Bone marrow (tissue), 2 donors: ENCODE data around the gene CERS4.
A peak's percentile ranks its signal among the peaks of the same experiment; 100 is the strongest.
"Not testable (repeated sequence)": the region's sequence is repeated elsewhere in the genome, so short reads cannot be mapped to it uniquely, and the experiment has no call there.

ENCODE experiments used
- DNase-seq, 2 donors: peaks; one replicate each; lab custom pipeline; 2025; lab: John Stamatoyannopoulos, UW

Gene CERS4

DNA sequence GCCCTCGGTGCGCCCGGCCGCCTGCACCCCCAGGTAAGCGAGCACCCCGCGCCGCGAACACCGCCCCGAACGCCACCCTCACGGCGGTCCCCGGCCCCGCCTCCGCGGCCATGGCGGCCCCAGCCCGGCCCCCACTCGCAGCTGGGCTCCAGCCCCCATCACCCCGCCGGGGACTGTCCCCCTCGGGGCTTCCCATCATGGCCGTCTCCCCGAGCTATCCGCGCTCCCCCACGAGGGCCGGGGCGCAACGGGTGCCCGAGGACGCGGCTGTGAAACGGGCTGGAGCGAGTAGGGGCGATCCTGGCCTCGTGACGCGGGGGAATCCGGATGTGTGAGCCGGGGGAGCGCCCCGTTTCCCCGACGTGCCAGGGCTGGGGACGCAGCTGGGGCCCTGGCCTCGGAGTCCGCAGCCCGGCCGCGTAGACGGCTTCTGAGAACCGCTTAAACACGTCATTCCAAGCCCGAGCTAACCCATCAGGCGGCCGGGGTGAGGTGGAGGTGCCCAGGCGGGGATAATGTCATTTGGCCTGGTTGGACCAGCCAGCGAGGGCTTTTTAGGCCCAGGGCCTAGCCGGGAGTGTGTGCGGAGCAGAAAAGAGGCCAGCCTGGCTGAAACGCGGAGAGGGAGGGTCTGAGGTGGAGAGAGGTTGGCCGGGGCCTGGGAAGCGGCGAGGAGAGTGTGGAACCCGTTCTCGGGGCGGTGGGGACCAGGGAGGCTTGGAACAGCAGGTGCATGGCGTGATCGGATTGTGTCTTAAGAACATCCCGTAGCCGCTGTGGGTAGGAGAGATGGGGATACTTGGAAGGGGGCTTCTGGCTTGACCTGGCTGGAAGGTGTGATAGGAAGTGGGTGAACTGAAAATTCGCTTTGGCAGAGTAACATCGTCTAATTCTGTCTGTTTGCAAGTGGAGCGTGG, 550 bp downstream of the CERS4 start:
- no peak for DNase-seq

DNA sequence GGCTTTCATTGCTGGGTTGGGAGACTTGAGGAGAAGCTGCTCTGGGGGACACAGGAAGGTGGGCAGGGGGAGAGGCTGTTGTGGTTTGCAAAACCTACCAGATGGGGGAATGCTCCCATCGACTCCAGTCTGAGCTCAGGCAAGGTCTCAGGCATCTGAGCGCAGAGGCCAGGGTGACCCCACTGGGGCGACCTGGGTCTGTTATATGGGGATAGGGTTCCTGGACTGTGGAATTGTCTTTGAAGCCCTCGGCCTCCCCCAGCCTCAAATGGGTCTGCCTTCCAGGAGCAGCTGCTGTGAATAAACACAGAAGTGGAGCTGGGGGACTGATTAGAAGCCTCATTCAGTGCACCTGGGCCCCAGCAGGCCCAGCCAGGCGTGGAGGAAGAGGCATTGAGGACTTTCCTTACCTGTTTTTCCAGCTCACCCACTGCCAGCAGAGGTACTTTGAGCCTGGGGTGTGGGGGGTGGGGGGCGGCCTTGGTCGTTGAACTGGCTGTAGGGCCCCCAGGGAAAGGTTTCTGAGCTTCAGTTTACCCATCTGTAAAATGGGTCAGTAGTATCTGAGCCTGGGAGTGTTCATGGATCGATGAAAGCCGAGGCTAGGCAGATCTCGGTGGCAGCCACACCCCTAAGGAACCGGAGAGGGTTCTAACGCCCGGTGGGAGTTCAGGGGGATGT, 1.4 kb downstream of the CERS4 start:
- no peak for DNase-seq

DNA sequence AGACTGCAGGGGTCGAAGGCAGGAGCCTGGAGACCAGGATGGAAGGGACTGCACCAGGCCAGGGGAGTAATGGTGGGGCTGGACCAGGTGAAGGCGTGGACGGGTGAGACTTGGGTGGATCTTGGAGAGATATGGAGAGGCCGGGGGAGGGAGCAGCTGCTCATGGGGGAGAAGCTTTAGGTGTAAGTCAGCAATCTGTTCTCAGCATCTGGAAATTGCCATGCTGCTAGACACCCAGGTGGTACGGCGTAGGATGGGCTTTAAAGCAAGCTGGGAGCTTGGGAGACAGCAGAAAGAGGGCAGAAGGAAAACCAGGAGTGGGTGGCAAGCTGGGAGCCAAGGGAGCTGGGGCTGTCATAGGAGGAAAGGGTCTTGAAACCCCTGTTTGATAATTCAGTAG, 3.0 kb downstream of the CERS4 start:
- DNase-seq, result no peak

DNA sequence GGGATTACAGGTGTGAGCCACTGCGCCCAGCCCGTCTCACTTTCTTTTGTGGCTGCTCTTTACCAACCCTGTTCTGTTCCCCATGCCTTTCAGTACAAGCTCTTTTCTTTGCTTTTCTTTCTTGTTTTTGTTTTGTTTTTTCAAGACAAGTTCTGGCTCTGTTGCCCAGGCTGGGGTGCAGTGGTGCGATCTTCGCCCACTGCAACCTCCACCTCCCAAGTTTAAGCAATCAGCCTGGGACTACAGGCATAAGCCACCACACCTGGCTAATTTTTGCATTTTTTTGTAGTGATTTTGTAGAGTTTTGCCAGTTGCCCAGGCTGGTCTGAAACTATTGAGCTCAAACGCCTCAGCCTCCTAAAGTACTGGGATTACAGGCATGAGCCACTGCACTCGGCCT, 3.7 kb downstream of the CERS4 start:
- no peak for DNase-seq

DNA sequence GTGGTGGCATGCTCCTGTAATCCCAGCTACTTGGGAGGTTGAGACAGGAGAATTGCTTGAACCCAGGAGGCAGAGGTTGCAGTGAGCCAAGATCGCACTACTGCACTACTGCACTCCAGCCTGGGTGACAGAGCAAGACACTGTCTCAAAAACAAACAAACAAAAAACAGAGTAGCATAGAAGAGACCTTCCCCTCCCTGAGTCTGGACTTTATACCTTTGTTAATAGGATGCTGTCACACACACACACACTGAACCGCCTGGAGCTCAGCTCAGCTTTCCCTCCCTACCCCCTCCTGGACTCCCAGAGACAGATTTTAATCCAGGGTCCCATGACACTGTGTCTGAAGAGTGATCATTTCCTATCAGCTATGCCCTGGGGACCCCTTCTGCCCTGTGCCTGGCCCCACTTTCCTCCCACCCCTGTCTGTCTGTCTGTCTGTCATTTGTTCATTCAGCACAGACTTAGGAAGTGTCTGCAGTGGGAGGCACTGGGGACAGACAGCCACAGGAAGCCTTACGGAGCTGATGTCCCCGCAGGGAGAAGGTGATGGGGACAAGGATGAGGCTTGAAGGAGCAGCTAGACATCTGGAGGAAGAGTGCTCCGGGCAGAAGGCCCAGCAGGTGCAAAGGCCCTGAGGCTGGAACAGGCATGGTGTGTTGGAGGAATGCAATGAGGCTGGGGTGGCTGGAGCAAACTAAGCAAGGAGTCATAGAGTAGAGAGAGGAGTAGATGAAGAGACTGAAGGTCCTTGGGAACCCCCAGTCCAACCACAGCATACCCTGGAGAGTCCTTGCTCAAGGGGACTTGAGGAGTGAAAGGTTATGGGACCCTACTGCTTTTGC, 4.9 kb downstream of the CERS4 start:
- no peak for DNase-seq

DNA sequence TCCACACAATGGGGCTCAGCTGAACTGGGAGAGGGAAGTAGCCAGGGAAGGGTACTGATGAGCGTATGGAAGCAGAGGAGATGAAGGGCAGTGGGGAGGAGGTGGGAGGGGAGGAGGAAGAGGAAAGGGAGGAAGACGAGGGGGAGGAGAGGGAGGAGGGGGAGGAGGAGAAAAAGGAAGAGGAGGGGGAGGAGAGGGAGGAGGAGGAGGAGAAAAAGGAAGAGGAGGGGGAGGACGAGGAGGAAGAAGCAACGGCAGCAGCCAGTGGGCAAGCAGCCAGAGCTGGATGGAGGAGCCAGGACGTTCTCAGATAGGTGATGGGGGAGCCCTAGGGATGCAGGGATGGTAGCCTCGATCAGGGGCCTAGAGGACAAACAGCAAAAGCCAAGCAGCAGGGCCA, 5.6 kb downstream of the CERS4 start:
- no peak for DNase-seq

DNA sequence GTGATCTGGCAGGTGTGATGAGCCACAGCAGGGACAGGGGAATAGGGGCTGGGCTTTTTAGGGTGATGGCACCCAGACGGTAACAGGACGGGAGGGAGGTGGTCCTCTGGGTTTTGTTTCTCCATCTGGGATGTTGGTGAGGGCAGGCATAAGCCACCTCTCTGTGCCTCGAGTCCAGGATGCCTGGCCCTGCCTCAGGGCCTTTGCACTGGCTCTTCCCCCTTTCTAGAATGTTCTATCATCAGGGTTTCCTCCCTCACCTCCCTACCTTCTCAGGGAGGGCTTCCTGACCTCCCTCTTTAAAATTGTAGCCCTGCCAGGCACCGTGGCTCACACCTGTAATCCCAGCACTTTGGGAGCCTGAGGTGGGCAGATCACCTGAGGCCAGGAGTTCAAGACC, 6.6 kb downstream of the CERS4 start:
- no peak for DNase-seq

DNA sequence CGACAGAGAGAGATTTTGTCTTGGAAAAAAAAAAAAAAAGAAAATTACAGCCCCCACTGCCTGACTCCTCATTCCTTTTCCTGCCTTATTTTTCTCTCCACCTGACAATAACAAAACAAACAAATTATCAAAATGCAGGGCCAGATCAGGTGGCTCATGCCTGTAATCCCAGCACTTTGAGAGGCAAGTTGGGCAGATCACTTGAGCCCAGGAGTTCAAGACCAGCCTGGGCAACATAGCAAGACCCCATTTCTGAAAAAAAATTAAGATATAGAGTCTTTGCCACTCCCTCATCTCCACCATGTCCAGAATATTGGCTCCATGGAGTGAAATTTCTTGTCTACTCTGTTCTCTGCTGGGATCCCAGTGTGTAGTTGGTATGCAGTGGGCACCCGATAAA, 7.2 kb downstream of the CERS4 start:
- DNase-seq, result no peak

DNA sequence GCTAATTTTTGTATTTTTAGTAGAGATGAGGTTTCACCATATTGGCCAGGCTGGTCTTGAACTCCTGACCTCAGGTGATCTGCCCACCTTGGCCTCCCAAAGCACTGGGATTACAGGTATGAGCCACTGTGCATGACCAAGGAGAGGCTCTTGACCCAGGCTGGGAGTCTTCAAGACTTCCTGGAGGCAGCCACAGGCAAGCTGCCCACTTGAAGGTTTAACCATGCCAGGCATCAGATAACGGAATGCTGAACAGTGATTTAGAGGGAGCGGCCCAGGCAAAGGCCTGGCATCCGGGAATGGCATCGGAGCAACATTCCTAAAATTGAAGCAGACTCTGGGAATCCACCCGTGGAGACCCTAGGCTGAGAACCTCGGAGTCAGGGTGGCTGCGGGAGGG, 9.0 kb downstream of the CERS4 start:
- DNase-seq, result not testable (repeated sequence)

DNA sequence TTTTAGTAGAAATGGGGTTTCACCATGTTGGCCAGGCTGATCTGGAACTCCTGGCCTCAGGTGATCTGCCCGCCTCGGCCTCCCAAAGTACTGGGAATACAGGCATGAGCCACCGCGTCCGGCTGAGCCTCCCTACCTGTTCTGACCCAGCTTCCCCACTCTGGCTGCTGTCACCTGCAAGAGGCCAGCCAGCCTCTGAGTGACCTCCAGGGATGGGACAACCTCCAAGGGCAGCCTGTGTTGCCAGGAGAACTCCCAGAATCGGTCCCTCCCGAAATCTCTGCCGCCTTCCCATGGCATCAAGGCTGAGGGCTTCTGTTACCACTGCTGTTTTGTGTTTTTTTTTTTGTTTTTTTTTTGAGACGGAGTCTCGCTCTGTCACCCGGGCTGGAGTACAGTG, 11.3 kb downstream of the CERS4 start:
- no peak for DNase-seq

DNA sequence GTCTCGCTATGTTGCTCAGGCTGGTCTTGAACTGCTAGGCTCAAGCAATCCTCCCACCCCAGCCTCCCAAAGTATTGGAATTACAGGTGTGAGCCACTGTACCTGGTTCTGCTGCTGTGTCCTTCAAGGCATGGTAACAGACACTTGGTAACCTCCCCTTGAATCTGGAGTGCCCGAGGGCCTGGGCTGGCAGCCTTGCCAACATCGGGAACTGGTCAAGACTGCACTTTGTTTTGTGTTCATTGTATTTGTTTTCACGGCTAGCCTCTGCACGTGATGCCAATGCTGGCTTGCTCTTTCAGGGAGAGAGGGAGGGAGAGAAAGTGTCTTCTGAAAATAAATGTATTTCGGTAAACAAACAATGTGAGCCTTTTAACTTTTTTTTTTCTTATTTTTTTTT, 12.0 kb downstream of the CERS4 start:
- no peak for DNase-seq

DNA sequence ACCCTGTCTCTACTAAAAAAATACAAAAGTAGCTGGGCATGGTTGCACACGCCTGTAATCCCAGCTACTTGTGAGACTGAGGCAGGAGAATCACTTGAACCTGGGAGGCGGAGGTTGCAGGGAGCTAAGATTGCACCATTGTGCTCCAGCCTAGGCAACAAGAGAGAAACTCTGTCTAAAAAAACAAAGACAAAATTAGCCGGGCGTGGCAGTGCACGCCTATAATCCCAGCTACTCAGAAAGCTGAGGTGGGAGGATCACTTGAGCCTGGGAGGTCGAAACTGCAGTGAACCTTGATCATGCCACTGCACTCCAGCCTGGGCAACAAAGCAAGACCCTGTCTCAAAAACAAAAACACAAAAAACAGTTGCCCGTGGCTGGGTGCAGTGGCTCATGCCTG, 14.3 kb downstream of the CERS4 start:
- not testable (repeated sequence) for DNase-seq

DNA sequence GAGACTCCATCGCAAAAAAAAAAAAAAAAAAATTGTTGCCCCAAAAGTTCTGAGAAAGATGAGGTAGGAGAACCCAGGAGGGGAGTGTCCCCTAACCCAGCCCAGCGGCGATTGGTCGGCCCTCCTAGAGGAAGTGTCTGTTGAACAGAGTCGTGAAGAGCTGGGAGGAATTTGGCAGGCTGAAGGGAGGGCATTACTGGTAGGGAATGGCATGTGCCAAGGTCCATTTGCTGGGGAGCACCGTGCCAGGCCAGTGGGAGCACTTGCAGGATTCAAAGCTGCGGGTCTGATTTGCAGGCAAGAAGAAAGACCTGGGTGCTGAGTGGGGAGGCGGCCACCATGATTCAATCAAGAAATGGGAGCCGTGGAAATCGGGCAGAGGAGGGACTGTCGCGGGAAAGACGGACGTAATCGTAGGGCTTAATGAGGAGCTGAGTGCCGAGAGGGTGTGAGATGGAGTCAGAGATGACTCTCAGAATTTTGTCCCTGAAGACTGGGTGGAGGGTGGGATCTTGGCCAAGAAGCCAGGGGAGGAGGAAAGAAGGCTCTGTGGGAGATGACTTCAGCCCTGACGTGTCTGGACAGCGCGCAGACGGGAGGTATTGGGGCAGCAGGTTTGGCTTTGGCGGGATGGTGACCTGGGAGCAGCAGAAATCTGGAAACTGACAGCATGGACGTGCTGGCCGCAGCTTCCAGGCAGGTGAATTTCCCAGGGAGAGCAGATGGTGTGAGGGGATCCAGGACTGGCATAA, 15.4 kb downstream of the CERS4 start:
- no peak for DNase-seq

DNA sequence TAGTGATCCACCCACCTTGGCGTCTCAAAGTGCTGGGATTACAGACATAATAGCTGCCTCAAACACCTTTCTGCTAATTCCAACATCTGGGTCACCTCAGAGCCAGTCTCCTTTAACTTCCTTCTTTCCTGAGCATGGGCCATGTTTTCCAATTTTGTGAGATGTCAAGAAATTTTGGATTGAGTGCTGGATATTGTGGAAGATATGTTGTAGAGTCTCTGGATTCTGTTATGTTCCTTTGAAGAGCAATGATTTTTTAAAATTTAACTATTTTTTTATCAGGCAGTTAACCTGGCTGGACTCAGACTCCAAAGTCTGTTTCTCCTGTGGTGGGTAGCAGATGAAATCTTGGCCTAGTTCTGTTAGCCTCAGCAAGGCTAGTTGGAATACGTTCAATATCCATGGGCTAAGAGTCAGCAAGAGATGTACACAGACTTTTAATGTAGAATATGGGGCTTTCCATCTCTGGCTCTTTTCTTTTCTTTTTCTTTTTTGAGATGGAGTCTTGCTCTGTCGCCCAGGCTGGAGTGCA, 22.0 kb downstream of the CERS4 start:
- DNase-seq, result no peak

DNA sequence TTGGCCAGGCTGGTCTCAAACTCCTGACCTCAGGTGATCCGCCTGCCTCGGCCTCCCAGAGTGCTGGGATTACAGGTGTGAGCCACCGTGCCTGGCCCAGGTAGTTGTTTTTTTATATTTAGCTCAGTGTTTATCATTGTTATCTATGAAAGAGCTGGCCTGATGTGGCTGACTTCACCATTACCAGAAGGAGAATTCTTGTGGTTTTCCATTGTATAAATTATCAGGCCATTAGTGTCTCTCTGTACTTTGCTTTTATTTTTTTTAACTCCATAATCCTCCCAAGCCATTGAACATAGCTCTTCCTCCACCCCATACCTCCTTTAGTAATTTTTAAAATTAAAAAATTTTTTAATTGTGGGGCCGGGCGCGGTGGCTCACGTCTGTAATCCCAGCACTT, 24.2 kb downstream of the CERS4 start:
- DNase-seq, result no peak

DNA sequence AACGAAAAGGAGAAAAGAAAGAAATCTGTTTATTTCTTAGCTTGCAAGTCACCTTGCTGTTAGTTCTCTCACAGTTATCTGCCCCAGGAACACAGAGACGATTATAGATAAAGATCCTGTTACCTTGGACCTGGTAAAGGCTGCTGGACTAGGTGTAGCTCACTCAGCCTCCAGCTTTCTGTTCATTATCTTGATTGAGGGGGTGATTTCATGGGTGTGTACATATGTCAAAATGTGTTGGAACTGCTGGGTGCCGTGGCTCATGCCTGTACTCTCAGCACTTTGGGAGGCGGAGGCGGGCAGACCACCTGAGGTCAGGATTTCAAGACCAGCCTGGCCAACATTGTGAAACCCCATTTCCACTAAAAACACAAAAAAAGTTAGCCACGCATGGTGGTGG, 27.9 kb downstream of the CERS4 start:
- DNase-seq, result no peak

DNA sequence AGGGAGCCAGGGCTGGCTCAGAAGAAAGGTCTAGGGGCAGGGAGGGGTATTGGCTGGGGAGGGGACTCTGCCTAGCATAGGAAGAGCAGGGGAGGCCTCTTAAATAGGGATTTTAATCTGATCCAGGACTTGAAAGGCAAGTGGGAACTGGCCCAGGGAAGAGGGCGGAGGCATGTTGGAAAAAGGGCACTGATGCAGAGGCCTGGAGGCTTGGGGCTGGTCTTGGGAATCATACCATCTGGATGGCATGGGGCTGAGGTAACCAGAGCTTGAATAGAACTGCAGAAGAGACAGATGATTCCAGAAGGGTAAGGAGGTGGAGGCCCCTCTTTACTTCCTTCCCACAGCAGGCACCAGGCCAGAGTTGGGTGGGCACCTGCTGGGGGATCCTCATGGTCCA, 29.1 kb downstream of the CERS4 start:
- DNase-seq, result no peak

DNA sequence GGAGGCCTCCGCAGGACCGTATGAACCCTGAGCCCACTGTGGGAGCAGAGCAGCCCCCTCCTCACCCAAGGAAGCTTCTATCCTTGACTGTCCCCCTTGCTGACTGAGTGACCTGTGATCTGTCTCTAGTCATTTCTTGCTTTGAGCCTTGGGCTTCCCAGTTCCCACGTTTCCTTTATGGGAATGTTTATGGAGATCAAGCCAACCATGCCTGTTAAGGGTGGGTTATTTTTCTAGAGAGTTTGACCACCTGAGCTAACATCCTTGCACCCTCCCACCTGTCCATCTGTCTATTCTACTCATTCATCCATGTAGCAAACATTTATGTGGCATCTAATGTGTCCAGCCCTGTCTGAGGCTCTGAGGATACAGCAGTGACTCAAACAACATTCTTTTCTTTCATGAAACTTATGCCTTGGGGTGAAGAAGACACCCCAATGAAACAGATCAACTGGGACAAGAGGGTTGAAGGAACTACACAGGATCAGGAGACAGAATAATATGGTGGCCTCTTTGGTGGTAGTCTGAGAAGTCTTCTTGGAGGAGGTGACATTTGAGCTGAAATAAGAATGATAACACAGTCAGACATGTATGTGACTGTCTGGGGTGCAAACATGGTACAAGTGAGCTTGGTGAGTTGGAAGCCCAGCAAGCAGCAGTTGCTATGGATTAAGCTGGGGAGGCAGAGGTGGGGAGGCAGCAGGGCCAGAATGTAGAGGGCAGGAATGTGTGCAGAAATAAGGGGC, 30.5 kb downstream of the CERS4 start:
- no peak for DNase-seq

DNA sequence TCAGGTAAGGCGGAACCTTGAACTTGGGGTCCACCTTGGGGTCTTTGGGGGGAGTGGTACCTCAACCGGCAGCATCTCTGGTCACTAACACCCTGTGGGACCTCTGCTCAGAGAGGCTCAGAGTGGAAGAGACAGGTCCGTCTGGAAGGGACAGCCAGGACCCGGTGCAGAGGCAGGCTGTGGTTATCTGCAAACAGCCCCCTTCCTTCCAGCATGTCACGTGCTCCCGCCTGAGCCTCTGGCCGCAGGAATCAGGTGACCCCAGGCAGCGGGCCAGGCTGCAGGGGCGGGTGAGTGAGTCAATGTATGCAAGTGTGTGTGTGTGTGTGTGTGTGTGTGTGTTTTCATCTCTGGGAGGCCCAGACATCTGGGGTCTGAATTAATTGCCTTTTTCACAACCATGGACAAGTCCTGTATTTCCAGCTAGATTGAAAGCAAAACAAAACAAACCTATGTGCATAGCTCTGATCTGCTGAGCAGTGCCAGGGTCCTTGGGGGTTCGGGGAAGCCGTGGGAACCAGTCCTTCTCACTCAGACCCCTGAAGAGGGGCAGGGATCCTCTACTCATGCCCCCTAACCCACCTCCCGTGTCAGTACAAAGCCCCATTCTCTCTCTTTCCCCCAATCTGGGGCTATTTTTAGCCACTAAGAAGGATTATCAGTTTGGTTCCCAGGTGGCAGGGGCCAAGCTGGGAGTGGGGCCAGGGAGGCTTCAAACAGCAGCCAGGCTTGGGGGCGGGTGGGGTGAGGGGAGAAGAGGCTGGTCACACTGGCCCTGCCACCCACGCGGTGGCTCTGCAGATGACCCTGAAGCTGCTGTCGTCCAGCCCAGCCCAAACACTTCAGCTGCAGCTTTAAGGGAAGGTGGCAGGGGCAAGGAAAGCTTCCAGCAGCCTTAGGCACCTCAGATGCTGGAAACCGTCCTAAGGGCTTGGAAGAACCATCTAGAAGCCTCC, 31.4 kb downstream of the CERS4 start:
- peak; percentile 8 to 79 for DNase-seq

DNA sequence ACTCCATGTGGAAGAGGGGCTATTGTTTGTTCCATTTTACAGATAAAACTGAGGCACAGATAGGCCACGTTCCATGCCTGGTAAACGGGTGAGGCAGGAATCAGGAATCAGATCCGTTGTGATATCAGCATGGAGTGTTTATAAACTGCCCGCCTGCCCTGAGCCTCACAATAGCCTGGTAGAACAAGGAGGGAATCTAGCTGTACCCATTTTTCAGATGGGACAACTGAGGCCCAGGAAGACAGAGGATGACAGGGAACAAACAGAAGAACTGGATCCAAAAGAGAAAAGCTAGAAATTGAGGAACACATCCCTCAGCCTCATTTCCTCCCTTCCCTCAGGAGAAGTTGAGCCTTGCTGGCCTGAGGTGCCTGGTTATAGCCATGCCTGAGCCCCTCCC, 32.5 kb downstream of the CERS4 start:
- DNase-seq, result no peak
